HG03108 (cell line): ENCODE results near the gene PGAM2.
A peak's percentile ranks its signal among the peaks of the same experiment; 100 is the strongest.

ENCODE experiments used
- ATAC-seq: cut with Tn5 transposase; IDR thresholded peaks from one replicate; pipeline ENCODE4 v1.9.1; 2021; ENCODE audit warnings: moderate library complexity; ENCODE audit not compliant: unreplicated experiment

PGAM2 gene

DNA sequence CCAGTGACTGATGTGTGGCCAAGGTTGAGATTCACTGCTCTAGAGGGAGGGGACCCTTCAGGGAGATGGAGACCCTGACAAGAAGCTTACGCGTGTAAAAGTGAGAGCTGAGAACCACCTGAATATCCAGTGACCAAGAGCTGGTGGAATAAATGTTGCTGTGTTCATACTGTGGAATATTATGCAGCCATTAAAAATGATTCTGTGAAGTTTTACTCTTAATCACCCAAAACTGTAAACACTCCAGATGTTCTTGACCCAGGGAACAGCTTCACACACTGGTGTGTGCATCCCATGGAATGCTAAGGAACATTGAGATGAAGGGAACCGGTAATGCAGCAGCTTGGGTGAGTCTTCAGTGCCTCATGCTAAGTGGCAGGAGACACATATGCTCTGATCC lies 21.3 kb upstream of the PGAM2 start:
- ATAC-seq: no peak

DNA sequence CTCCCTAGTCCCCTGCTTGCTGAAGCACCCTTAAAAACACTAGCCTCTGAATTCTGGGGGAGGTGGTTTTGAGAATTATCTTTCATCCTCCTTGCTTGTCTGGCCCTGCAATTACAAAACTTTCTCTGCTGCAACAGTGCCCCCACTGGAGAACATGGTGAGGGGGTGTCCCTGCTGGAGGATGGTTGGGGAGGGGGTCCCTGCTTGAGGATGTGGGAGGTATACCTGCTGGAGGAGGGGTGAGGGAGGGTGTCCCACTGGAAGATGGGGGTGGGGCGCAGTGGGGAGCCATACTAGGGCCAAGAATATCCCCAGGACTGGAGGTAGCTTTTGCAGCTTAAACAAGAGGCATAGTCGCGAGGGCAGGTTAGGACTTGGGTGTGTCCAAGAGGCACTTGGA lies 20.2 kb upstream of the PGAM2 start:
- ATAC-seq: no peak

DNA sequence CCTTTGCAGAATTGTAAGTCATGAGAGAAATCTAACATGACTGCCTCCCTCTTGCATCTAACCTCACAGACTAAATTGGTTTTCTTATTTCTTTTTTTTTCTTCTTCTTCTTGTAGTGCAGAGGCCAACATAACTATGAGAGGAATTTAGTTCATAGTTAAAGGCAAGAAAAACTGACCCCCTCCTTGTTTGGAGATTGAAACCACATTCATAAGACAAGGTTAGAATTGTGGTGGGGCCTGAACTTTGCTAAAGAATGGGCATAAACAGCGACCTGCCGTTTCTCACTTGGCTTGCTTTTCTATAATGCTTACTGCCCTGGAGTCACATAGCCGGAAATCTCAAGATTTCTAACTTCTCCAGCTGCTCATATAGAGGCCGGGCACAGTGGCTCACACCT lies 19.3 kb upstream of the PGAM2 start:
- ATAC-seq: no peak

DNA sequence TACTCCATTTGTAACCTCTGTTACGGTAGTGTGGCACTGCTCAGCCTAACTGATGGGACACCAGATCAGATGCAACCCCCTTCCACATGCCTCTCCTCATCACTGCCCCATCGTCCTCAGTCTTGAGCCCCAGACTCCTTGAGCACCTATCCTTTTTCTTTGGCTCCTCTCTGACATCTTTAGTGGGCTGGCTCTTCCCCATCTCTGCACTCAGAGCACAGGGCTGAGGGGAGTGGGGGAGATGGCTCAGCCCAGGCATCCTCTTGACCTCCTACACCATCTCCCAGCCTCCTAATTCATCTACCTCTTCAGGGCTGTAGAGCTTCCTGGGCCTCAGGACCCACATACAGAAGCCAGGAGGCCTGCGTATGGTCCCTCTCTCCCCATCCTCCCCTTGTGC lies 18.4 kb upstream of the PGAM2 start:
- ATAC-seq: no peak

GRCh38 chr7:44082541-44083207 lies 17.3 kb upstream of the PGAM2 start:
- ATAC-seq: peak; percentile 92

DNA sequence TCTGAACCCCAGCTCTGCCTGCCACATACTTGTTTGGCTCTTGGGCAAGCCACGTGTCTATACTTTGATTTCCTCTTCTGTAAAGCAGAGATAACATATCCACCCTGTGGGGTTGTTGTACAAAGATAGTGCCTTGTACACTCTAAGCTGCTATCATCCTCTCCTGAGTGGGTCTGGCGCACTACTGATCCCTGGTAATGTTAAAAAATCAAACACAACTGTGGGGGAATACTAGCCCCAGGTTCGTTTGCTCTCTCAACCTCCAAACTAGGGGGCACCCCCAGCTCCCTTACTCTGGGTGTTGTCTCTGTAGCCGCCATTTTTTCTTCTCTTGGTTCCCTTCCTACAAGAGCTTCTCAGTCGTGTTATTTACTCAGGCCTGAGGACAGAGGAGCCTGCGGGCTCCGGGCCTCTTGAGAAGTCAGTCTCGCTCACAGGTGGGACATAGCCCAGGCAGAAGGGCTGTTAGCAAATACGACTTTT lies 15.9 kb upstream of the PGAM2 start:
- no peak for ATAC-seq

- no peak for ATAC-seq
Observed at GRCh38 chr7:44080686-44081265, 15.4 kb upstream of the PGAM2 start.

DNA sequence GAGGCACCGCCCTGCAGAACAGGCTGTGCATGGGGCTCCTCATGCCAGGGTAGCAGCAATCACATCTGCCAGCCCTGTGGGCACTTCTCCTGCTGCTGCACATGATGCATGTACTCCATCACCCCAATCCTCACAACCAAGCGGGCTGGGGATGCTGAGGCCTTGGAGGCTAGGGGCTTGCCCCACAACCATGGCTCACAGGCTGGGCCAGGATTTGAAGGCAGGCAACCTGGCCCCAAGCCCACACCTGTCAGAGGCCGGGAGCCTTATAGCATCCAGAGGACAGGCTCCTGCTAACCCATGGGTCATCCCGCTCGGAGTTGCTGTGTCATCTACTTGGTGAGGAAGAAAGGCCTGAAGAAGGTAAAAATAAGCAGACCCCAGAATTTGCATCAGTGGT lies 14.8 kb upstream of the PGAM2 start:
- no peak for ATAC-seq

DNA sequence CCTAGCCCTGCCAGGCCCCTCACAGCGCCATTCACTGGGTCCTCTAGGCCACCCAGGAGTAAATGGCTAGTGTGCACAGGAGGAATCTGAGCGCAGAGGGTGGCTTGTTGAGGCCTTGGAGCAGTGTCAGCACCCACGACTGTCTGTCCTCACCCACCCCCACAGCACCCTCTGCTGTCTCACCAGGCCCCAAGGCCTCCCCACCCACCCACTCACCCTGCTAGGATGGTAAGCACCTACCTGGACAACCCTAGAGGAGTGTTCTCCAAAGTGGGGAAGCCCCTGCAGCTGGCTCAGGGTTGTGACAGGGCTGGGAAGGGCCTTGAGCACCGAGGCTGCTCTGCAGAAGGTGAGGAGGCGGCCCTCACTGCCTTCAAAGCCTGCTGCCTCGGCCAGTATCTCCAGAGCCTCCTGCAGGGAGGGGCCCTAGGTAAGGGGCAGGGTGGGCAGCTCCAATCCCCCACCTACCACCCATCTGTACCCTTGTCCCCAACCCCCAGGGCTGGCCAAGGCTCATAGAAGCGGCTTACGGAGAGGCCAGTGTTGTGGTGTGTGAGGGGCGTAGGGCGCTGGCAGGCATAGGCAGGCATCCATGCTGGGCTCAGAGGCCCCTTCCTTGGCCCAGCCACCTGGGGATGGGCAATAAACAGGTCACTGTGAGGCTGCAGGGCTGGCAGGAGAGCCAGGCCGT lies 14.1 kb upstream of the PGAM2 start:
- ATAC-seq: no peak

GRCh38 chr7:44078521-44078920 lies 13.2 kb upstream of the PGAM2 start:
- no peak for ATAC-seq

DNA sequence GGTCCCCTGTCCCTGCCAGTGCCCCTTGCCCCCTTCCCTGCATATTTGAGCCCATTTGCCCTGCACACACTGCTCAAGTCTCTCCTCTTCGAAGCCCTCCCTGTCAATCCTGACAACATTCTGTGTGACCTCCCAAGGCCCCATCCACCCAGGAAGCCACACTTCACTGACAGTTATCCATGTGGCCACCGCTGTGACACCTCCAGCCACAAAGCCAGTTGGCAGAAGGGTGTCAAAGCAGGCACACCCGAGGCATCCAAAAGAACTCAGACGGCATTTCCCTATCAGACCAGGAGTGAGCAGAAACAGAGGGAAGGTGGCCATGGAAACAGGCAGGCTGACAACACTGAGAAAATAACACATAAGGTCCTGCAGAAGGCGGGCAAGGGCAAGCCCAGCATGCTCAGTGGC lies 12.3 kb upstream of the PGAM2 start:
- no peak for ATAC-seq

GRCh38 chr7:44077061-44077460 lies 11.7 kb upstream of the PGAM2 start:
- ATAC-seq: no peak

DNA sequence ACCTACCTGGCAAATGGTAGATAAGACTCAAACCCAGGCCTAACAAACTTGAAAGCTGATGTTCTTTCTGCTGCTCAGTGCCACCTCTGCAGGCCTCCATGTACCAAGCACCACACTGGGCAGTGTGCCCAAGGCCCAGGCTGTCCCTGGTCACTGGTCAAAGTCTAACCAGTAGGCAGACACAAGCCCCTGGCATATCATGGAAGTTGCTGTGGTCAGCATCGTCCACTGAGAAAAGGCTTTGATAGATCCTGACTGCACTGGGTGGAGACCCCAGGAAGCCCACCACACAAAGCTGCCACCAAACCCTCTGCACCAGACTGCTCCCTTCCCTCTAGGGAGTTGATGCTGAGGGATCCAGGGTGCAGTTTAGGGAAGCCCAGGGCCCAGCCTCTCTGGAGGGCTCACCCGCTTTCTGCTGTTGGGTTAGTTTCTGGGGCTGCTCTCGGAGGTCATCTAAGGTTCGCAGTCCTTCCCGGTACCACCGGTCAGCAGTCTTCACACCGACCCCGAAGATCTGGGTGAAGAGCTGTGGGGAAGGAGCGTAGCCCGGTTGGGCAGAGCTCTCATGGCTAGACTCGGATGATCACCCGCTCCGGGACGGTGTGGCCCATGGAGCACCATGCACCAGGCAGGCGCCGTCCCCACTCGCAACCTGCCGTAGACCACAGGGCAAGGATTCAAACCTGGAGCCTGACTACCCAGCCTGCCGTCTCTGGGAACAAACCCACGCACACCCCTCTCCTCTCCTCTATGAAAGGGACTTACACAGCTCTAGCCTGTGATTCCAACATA lies 10.9 kb upstream of the PGAM2 start:
- no peak for ATAC-seq

DNA sequence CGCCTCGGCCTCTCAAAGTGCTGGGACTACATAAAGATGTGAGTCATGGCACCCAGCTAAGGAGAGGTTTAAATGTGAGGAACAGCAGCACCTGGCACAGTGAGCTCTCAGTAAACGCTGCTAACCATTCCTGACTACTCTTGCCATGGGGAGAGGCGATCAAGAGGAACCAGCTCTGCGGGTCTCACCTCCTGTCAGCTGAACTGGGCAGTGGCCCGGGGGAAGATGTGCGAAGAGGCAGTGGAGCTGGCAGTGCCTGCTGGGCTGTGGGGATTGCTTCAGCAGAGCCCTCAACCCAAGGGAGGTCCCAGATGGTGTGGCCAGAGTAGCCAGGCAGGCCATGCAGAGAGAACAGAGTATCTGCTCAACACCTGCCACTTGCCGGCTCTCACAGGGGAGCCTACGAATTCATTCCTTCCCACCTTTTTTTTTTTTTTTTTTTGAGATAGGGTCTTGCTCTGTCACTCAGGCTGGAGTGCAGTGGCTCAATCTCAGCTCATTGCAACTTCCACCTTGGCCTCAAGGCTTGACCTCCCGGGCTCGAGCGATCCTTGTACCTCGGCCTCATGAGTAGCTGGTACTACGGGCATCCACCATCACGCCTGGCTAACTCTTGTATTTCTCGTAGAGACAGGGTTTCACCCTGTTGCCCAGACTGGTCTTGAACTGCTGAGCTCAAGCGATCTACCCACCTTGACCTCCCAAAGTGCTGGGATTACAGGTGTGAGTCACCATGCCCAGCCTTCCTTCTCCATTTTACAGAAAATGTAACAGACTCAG lies 10.1 kb upstream of the PGAM2 start:
- ATAC-seq: no peak

DNA sequence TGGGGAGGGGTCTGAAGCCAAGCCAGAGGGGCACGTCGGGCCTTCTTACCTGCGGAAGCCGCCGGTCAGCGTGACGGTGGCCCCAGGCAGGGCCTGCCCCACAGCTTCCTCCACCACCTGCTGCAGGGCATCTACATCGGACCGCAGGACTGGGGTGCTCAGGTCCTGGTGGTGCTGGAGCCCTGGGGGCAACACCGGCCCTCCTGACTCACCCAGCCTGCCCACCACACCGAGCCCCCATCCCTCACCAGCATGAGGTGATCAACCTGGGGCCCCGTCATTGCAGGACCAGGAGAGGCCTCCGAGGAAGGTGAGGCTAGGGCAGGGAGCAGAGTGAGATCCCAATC lies 9.0 kb upstream of the PGAM2 start:
- peak; percentile 4 for ATAC-seq

- ATAC-seq: peak; percentile 62
Observed at GRCh38 chr7:44073664-44074348, 8.4 kb upstream of the PGAM2 start.

GRCh38 chr7:44072364-44073231 lies 7.2 kb upstream of the PGAM2 start:
- ATAC-seq: no peak

- ATAC-seq: no peak
Observed at GRCh38 chr7:44071726-44072363, 6.5 kb upstream of the PGAM2 start.

DNA sequence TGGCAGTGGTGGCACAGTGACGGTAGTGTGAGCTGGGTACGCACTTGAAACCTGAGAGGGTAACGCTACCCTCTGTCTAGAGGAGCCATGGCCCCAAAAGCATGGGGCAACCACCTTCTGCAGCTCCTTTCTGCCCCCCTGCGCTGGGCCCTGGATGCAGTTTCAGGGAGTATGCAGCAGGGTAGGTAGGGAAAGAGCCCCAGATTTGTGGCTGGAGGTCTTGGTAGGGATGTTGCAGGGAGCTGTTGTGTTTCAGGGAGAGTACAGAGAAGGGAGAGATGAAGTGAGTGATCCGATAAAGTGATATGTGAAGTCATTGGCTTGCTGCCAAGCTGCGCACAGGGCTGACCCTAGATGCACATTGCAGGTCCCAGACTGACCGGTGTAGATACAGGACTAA lies 2.7 kb upstream of the PGAM2 start:
- ATAC-seq: no peak
